ENCODE measurements around the gene STN1. TPM values are rescaled to one million over a fixed set of nuclear protein-coding genes. Genes with fewer than 3 reads are reported as not detected.
A peak's percentile ranks its signal among the peaks of the same experiment; 100 is the strongest.

Gene STN1, protein sequence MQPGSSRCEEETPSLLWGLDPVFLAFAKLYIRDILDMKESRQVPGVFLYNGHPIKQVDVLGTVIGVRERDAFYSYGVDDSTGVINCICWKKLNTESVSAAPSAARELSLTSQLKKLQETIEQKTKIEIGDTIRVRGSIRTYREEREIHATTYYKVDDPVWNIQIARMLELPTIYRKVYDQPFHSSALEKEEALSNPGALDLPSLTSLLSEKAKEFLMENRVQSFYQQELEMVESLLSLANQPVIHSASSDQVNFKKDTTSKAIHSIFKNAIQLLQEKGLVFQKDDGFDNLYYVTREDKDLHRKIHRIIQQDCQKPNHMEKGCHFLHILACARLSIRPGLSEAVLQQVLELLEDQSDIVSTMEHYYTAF
- 21.5 and 21.8 TPM in 2 replicates for total RNA-seq
- long read RNA-seq, transcript STN1-201 (10 exons, 1,417 nt) = major isoform, 85 of 150 reads
- long read RNA-seq, transcript STN1-202 (9 exons, 1,311 nt) = minor isoform, 39 of 150 reads
- long read RNA-seq, partial matches to known transcripts = 10 of 150 reads
- long read RNA-seq, other reads (novel, unspliced or antisense) = 13 of 150 reads

- DNase-seq (ENCODE audit: extremely low spot score, unreplicated experiment) = peak; percentile 99
- Mint-ChIP-seq H3K4me1 (ENCODE audit: unreplicated experiment) (peaks cover 37% of the 10 kb centered on the region), H3K4me3 (ENCODE audit: unreplicated experiment) (peak within 1 kb of the TSS; percentile 82), H3K27me3 (ENCODE audit: unreplicated experiment) (no peaks in the 10 kb centered on the region), H3K27ac (ENCODE audit: unreplicated experiment) (peak within 1 kb of the TSS; percentile 98), H3K9me3 (ENCODE audit: unreplicated experiment) (no peaks in the 10 kb centered on the region), H3K36me3 (ENCODE audit: unreplicated experiment) (peaks cover 7% of the 10 kb centered on the region)
- TF ChIP-seq CTCF (IDR thresholded peaks at IDR 0.05) = peak; percentile 8
Measured at GRCh38 chr10:103918053-103918846, at the start of gene STN1. Gene STN1, minus strand, starts transcription at chr10:103918184. Its CDS starts 590 bp downstream, at chr10:103917594.

- Mint-ChIP-seq H3K27me3 (ENCODE audit: unreplicated experiment) (no peaks in the 10 kb centered on the region), H3K27ac (ENCODE audit: unreplicated experiment) (peak overlapping the region; percentile 88), H3K9me3 (ENCODE audit: unreplicated experiment) (no peaks in the 10 kb centered on the region), H3K36me3 (ENCODE audit: unreplicated experiment) (peaks cover under 1% of the 10 kb centered on the region), H3K4me1 (ENCODE audit: unreplicated experiment) (peaks cover 48% of the 10 kb centered on the region), H3K4me3 (ENCODE audit: unreplicated experiment) (peak overlapping the region; percentile 94)
- no peak for TF ChIP-seq CTCF (IDR thresholded peaks at IDR 0.05)
- DNase-seq (ENCODE audit: extremely low spot score, unreplicated experiment) = no peak
Measured at GRCh38 chr10:103967448-103968071, 49.6 kb upstream of the STN1 start.

GRCh38 chr10:103966671-103967447 lies 48.9 kb upstream of the STN1 start, which contains the start of gene SLK:
Gene SLK, plus strand, starts transcription at chr10:103967140. Its CDS starts 606 bp downstream, at chr10:103967746.
- TF ChIP-seq CTCF (IDR thresholded peaks at IDR 0.05) = no peak
- peak; percentile 96 for DNase-seq (ENCODE audit: extremely low spot score, unreplicated experiment)
- peaks cover 43% of the 10 kb centered on the region for H3K4me1 Mint-ChIP-seq (ENCODE audit: unreplicated experiment)

DNA sequence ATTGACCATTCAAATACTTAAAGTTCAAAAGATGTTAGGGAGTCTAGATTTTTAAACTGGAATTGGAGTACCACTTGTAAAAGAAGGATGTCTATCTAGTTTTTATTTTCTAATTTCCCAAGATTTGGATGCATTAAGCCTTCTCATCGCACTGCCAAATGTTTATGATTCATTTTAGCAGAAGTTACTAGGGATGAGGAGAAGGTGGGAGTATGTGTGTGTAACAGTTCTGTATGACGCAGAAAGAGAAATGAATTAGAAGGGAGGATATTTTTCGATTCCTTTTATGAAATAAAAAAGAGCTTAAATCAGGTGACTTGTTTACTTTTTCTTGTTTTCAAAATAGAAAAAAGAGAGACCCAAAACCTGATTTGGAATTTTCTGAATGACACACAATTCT lies 42.1 kb upstream of the STN1 start:
- Mint-ChIP-seq H3K4me1 (ENCODE audit: unreplicated experiment) (no peaks in the 10 kb centered on the region), H3K9me3 (ENCODE audit: unreplicated experiment) (no peaks in the 10 kb centered on the region), H3K36me3 (ENCODE audit: unreplicated experiment) (no peaks in the 10 kb centered on the region), H3K4me3 (ENCODE audit: unreplicated experiment) (no peak overlapping the region), H3K27ac (ENCODE audit: unreplicated experiment) (no peak overlapping the region), H3K27me3 (ENCODE audit: unreplicated experiment) (peaks cover 21% of the 10 kb centered on the region)
- TF ChIP-seq CTCF (IDR thresholded peaks at IDR 0.05) = no peak
- DNase-seq (ENCODE audit: extremely low spot score, unreplicated experiment) = no peak

More at GRCh38 chr10:103966671-103967447, 48.9 kb upstream of the STN1 start, which contains the start of gene SLK:
- no peaks in the 10 kb centered on the region for H3K9me3 Mint-ChIP-seq (ENCODE audit: unreplicated experiment)
- H3K27ac Mint-ChIP-seq (ENCODE audit: unreplicated experiment) = peak within 1 kb of the TSS; percentile 94
- H3K36me3 Mint-ChIP-seq (ENCODE audit: unreplicated experiment) = no peaks in the 10 kb centered on the region
- H3K27me3 Mint-ChIP-seq (ENCODE audit: unreplicated experiment) = no peaks in the 10 kb centered on the region
- peak within 1 kb of the TSS; percentile 94 for H3K4me3 Mint-ChIP-seq (ENCODE audit: unreplicated experiment)

Measured in osteocyte (in vitro differentiated cells).